Aorta (tissue), 5 donors: ENCODE measurements around the gene MROH8. TPM values are rescaled to one million over a fixed set of nuclear protein-coding genes. Genes with fewer than 3 reads are reported as not detected.
"Not testable (repeated sequence)": the region's sequence is repeated elsewhere in the genome, so short reads cannot be mapped to it uniquely, and the experiment has no call there.

Experiments
- ATAC-seq: fragments of 200-7000 bp; cut with Tn5 transposase; one replicate; pipeline ENCODE4 v1.9.1; 2022; ENCODE audit warnings: moderate library complexity; ENCODE audit not compliant: low FRiP score
- DNase-seq, 2 donors: peaks; one replicate each; pipeline ENCODE4 v3.0.0-alpha.2; 2020
- H3K27ac ChIP-seq, 2 donors: one replicate each; pipeline ENCODE4 v1.5.1; 2013; ENCODE audit warnings: low read length in 2 of 2, mild to moderate bottlenecking in 2 of 2, moderate library complexity in 2 of 2, control low read depth in 1 of 2, inconsistent platforms in 1 of 2, low read depth in 1 of 2
- H3K27me3 ChIP-seq, 2 donors: one replicate each; pipeline ENCODE4 v1.6.1; 2013; ENCODE audit warnings: control low read depth in 1 of 2, low read length in 1 of 2, mild to moderate bottlenecking in 1 of 2, moderate library complexity in 1 of 2; ENCODE audit not compliant: insufficient read depth in 2 of 2, control insufficient read depth in 1 of 2
- H3K36me3 ChIP-seq, 2 donors: one replicate each; pipeline ENCODE4 v1.6.1; 2013; ENCODE audit warnings: control low read depth in 1 of 2, low read length in 1 of 2, mild to moderate bottlenecking in 1 of 2; ENCODE audit not compliant: insufficient read depth in 2 of 2, control insufficient read depth in 1 of 2
- H3K4me1 ChIP-seq, 2 donors: one replicate each; pipeline ENCODE4 v1.6.1; 2013; ENCODE audit warnings: low read length in 2 of 2, control low read depth in 1 of 2, mild to moderate bottlenecking in 1 of 2, moderate library complexity in 1 of 2; ENCODE audit not compliant: insufficient read depth in 2 of 2, control insufficient read depth in 1 of 2
- H3K4me3 ChIP-seq, 2 donors: one replicate each; pipeline ENCODE4 v1.5.1; 2013; ENCODE audit warnings: low read length in 2 of 2, control low read depth in 1 of 2, mild to moderate bottlenecking in 1 of 2
- H3K9me3 ChIP-seq: one replicate; pipeline ENCODE4 v1.6.1; 2013; ENCODE audit warnings: mild to moderate bottlenecking, low read length; ENCODE audit not compliant: control insufficient read depth
- WGBS, 2 donors: extraction: QIAGEN DNeasy Blood & Tissue Kit; methylation state at CpG; one replicate each; pipeline ENCODE4 v1.1.7; 2013; 5-methylcytosine and 5-hydroxymethylcytosine counted together
- intact Hi-C, 2 donors: fragments of 100-400 bp; cut with DNase I; formaldehyde crosslinking; loops; one replicate each; pipeline versions ENCODE4 v1.14.2 to v1.15.0; 2022
- polyA plus RNA-seq, 2 donors: library from polyadenylated mRNA; stranded (reverse); fragments of 200-250 nt; gene quantifications; one replicate each; pipeline ENCODE4 v1.2.3, GENCODE V29; 2013
- total RNA-seq, 2 donors: library from RNA; stranded (reverse); fragmentation: NEBNext Ultra II Directional; extraction: Animal tissue kit (Norgen Biotek cat#: 25700); gene quantifications; one replicate each; pipeline ENCODE4 v1.2.1, GENCODE V29; 2021
- donor health status: healthy with polysubstance abuse.
- donor health status: Bipolar disorder and iron deficiency.
- donor health status: DM: no; HTN: no; CAD: no.
- donor health status: DM: no; HTN: no; CAD: no.
- donor health status: DM: yes; HTN: yes; CAD: no.

MROH8 gene
- total and polyA plus RNA-seq, 4 donors = 3.4 to 9.3 (median 5.1) TPM; not detected in 1

- intact Hi-C loops = no loop called here
Measured at GRCh38 chr20:37131486-37131885, 47.9 kb downstream of the MROH8 start.

GRCh38 chr20:37128803-37129202 lies 50.5 kb downstream of the MROH8 start:
- ATAC-seq = no peak
- H3K27me3 ChIP-seq = no peaks in the 10 kb centered on the region
- H3K36me3 ChIP-seq = no peaks in the 10 kb centered on the region
- no peak overlapping the region for H3K27ac ChIP-seq
- WGBS, 2 donors = 82% methylated on average over 3 of the region's 3 CpGs
- intact Hi-C loops = no loop called here
- DNase-seq = no peak
- H3K9me3 ChIP-seq = no peaks in the 10 kb centered on the region
- no peaks in the 10 kb centered on the region for H3K4me1 ChIP-seq
- no peak overlapping the region for H3K4me3 ChIP-seq

More at GRCh38 chr20:37131486-37131885, 47.9 kb downstream of the MROH8 start:
- DNase-seq (no peak), ATAC-seq (no peak)
- Histone ChIP-seq H3K27ac (no peak overlapping the region), H3K4me3 (no peak overlapping the region), H3K4me1 (no peaks in the 10 kb centered on the region), H3K27me3 (no peaks in the 10 kb centered on the region), H3K36me3 (no peaks in the 10 kb centered on the region), H3K9me3 (no peaks in the 10 kb centered on the region)
- WGBS, 2 donors = 60 to 65% methylated on average over 3 of the region's 3 CpGs

DNA sequence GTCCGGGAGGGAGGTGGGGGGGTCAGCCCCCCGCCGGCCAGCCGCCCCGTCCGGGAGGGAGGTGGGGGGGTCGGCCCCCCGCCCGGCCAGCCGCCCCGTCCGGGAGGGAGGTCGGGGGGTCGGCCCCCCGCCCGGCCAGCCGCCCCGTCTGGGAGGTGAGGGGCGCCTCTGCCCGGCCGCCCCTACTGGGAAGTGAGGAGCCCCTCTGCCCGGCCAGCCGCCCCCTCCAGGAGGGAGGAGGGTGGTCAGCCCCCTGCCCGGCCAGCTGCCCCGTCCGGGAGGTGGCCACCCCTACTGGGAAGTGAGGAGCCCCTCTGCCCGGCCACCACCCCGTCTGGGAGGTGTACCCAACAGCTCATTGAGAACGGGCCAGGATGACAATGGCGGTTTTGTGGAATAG lies 53.1 kb downstream of the MROH8 start:
- H3K27ac ChIP-seq, H3K27me3 ChIP-seq, intact Hi-C loops, DNase-seq, H3K9me3 ChIP-seq, H3K36me3 ChIP-seq, H3K4me3 ChIP-seq, H3K4me1 ChIP-seq, ATAC-seq: not testable (repeated sequence)
- WGBS, 2 donors = 92 to 97% methylated on average over 5 to 29 of the region's 30 CpGs

DNA sequence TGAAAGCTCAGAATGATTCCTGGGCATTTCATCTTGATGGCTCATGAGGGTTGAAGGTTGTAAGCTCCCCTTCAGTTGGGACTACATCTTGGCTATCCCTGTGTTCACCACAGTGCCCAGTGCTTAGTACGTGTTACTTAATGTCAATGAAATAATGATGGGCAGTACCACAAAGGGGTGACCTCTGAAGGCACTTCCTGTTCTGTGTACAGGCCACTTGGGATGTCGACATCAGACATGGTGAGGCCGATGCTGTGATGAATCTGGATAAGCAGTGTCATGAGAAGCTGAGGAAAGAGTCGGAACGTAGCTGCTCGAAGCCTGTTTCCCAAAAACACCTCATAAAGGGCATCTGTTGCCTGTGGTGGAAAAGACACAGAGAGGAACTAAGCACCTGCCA lies 55.9 kb downstream of the MROH8 start:
- no peaks in the 10 kb centered on the region for H3K4me1 ChIP-seq
- H3K36me3 ChIP-seq = no peaks in the 10 kb centered on the region
- 80 to 87% methylated on average over 6 of the region's 6 CpGs for WGBS, 2 donors
- ATAC-seq = no peak
- intact Hi-C loops = no loop called here
- no peak overlapping the region for H3K27ac ChIP-seq
- no peak for DNase-seq
- no peak overlapping the region for H3K4me3 ChIP-seq
- H3K27me3 ChIP-seq = no peaks in the 10 kb centered on the region
- no peaks in the 10 kb centered on the region for H3K9me3 ChIP-seq

DNA sequence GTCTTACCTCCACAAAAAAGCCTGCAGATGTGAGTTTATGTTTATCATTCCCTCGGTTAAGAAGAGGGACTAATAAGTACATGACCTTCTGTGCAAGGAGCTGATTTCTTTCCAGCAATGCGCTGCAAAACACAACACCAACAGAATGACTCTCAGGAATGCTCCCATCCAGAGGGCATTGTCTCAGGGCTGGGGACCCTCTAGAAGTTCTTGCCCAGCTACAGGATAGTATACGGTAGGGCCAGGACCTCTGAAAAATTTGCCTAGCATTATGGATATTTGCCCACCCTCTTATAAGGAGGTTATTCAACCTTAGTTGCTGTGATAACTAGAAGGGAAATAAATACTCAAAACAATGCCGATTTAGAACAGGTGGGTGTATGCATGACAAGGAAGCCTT lies 58.9 kb downstream of the MROH8 start:
- Histone ChIP-seq H3K4me3 (no peak overlapping the region), H3K27me3 (no peaks in the 10 kb centered on the region), H3K36me3 (no peaks in the 10 kb centered on the region), H3K4me1 (no peaks in the 10 kb centered on the region), H3K9me3 (no peaks in the 10 kb centered on the region), H3K27ac (no peak overlapping the region)
- ATAC-seq (no peak), DNase-seq (no peak)
- intact Hi-C loops = no loop called here
- WGBS, 2 donors = 79 to 86% methylated on average over 4 of the region's 4 CpGs

GRCh38 chr20:37119356-37120036 lies 59.9 kb downstream of the MROH8 start:
- Histone ChIP-seq H3K9me3 (no peaks in the 10 kb centered on the region), H3K27me3 (no peaks in the 10 kb centered on the region), H3K27ac (no peak overlapping the region), H3K4me1 (no peaks in the 10 kb centered on the region), H3K4me3 (no peak overlapping the region), H3K36me3 (no peaks in the 10 kb centered on the region)
- DNase-seq (no peak), ATAC-seq (no peak)
- intact Hi-C loops = no loop called here
- 92 to 94% methylated on average over 7 of the region's 7 CpGs for WGBS, 2 donors

- ATAC-seq (no peak), DNase-seq (no peak)
- intact Hi-C loops = no loop called here
- H3K9me3 ChIP-seq = no peaks in the 10 kb centered on the region
- H3K4me3 ChIP-seq = no peak overlapping the region
- no peaks in the 10 kb centered on the region for H3K36me3 ChIP-seq
- H3K27ac ChIP-seq = no peak overlapping the region
- H3K27me3 ChIP-seq = no peaks in the 10 kb centered on the region
- 94 to 95% methylated on average over 8 of the region's 8 CpGs for WGBS, 2 donors
- no peaks in the 10 kb centered on the region for H3K4me1 ChIP-seq
Measured at GRCh38 chr20:37114012-37114411, 65.3 kb downstream of the MROH8 start.

DNA sequence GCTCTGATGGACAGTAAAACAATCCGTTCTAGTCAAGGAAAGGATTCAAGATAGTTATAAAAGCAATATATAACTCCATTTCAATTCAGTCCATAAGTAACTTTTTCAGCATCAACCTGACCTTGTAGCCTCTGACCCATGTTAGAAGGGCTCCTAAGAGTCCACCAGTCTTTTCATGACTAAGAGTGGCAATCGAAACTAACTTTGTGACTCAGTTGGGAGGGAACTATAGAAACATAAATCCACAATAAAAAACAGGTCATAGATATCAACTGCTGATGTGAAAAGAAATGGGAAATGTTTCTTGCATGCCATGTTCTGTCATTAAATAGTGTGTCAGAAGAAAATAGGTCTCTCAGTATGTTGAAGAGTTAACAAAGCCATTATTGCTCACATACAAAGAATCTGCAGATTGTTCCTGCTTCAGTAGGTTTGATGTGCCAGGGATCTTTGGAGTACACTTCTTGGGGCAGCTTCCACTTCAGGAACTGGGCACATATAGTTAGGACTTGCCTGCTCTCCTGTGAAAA lies 67.4 kb downstream of the MROH8 start:
- ATAC-seq = no peak
- no peaks in the 10 kb centered on the region for H3K4me1 ChIP-seq
- 87 to 94% methylated on average over 2 of the region's 2 CpGs for WGBS, 2 donors

DNA sequence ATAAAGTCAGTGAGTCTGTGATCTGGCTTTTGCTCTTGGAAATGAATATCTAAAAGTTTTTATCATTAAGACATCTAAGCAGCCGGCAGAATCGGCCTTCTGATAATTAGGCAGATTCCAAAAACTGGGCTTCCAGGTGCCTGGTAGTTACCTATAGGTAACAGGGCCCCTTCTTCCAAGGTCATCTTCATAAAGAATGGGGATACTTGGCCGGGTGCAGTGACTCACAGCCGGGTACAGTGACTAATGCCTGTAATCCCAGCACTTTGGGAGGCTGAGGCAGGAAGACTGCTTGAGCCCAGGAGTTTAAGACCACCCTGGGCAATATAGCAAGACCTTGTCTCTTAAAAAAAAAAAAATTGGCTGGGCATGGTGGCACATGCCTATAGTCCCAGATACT lies 70.7 kb downstream of the MROH8 start:
- intact Hi-C loops = no loop called here
- no peaks in the 10 kb centered on the region for H3K4me1 ChIP-seq
- DNase-seq (no peak), ATAC-seq (no peak)
- H3K9me3 ChIP-seq = no peaks in the 10 kb centered on the region
- no peaks in the 10 kb centered on the region for H3K36me3 ChIP-seq
- H3K27ac ChIP-seq = no peak overlapping the region
- WGBS, 2 donors = 94% methylated on average over 4 of the region's 4 CpGs
- H3K27me3 ChIP-seq = no peaks in the 10 kb centered on the region
- H3K4me3 ChIP-seq = no peak overlapping the region

More for the DNA sequence above, 67.4 kb downstream of the MROH8 start:
- Histone ChIP-seq H3K4me3 (no peak overlapping the region), H3K27me3 (no peaks in the 10 kb centered on the region), H3K27ac (no peak overlapping the region), H3K9me3 (no peaks in the 10 kb centered on the region), H3K36me3 (no peaks in the 10 kb centered on the region)
- intact Hi-C loops = no loop called here
- no peak for DNase-seq
